GM23338 (cell line): Measurements from ENCODE around the gene RTP5. TPM values are rescaled to one million over a fixed set of nuclear protein-coding genes. Genes with fewer than 3 reads are reported as not detected.

Experiments
- ATAC-seq: fragments of 200-7000 bp; cut with Tn5 transposase; 3 replicates; pipeline ENCODE4 v1.9.1; 2020
- DNase-seq: peaks from one replicate; pipeline ENCODE4 v3.0.0-alpha.2; 2015; ENCODE audit warnings: low spot score
- H2AFZ ChIP-seq: fragments of 200-600 bp; sonication (generic); 2 replicates; pipeline ENCODE4 v1.8.0; 2016; ENCODE audit warnings: antibody characterized with exemption, mild to moderate bottlenecking, moderate library complexity
- H3F3A ChIP-seq: fragments of 200-600 bp; sonication (generic); replicated peaks from 2 replicates; pipeline ENCODE4 v1.8.0; 2017; ENCODE audit warnings: antibody characterized with exemption, mixed run types, low read depth
- H3K27ac ChIP-seq: fragments of 200-600 bp; sonication (generic); 2 replicates; pipeline ENCODE4 v1.6.1; 2016; ENCODE audit warnings: low read depth
- H3K27me3 ChIP-seq: fragments of 200-600 bp; sonication (generic); 2 replicates; pipeline ENCODE4 v1.8.0; 2016; ENCODE audit warnings: mild to moderate bottlenecking, mixed run types, moderate library complexity; ENCODE audit not compliant: insufficient read depth
- H3K36me3 ChIP-seq: fragments of 200-600 bp; sonication (generic); 2 replicates; pipeline ENCODE4 v1.8.0; 2016; ENCODE audit warnings: mild to moderate bottlenecking; ENCODE audit not compliant: insufficient read depth
- H3K4me1 ChIP-seq: fragments of 200-600 bp; sonication (generic); 2 replicates; pipeline ENCODE4 v1.8.0; 2016; ENCODE audit warnings: mild to moderate bottlenecking, moderate library complexity; ENCODE audit not compliant: insufficient read depth
- H3K4me2 ChIP-seq: fragments of 200-600 bp; sonication (generic); 2 replicates; pipeline ENCODE4 v1.7.1; 2017; ENCODE audit warnings: mixed run types
- H3K4me3 ChIP-seq: fragments of 200-600 bp; sonication (generic); 2 replicates; pipeline ENCODE4 v1.6.1; 2016; ENCODE audit warnings: mixed run types
- H3K79me2 ChIP-seq: fragments of 200-600 bp; sonication (generic); replicated peaks from 2 replicates; pipeline ENCODE4 v1.8.0; 2017; ENCODE audit warnings: mild to moderate bottlenecking; ENCODE audit not compliant: insufficient read depth
- H3K9me2 ChIP-seq: fragments of 200-600 bp; sonication (generic); 2 replicates; pipeline ENCODE4 v1.8.0; 2017; ENCODE audit not compliant: insufficient read depth
- H4K20me1 ChIP-seq: fragments of 200-600 bp; sonication (generic); replicated peaks from 2 replicates; pipeline ENCODE4 v1.8.0; 2017; ENCODE audit warnings: mild to moderate bottlenecking; ENCODE audit not compliant: insufficient read depth
- H3K27ac Mint-ChIP-seq: 2 replicates; pipeline ENCODE4 v1.8.0; 2020; ENCODE audit warnings: inconsistent platforms, mild to moderate bottlenecking, moderate library complexity, mixed read lengths
- H3K27me3 Mint-ChIP-seq: 3 replicates; pipeline ENCODE4 v1.8.0; 2022; ENCODE audit warnings: low read depth, mild to moderate bottlenecking, moderate library complexity, mixed read lengths, inconsistent platforms; ENCODE audit not compliant: insufficient read depth, poor library complexity
- H3K36me3 Mint-ChIP-seq: 3 replicates; pipeline ENCODE4 v1.8.0; 2021; ENCODE audit warnings: low read depth, mild to moderate bottlenecking, inconsistent platforms, moderate library complexity, mixed read lengths
- H3K4me1 Mint-ChIP-seq: 3 replicates; pipeline ENCODE4 v1.8.0; 2020; ENCODE audit warnings: mild to moderate bottlenecking, inconsistent platforms, mixed read lengths
- H3K4me3 Mint-ChIP-seq: 3 replicates; pipeline ENCODE4 v1.8.0; 2021; ENCODE audit warnings: moderate library complexity, mild to moderate bottlenecking, inconsistent platforms, mixed read lengths
- H3K9me3 Mint-ChIP-seq: 3 replicates; pipeline ENCODE4 v1.8.0; 2020; ENCODE audit warnings: moderate library complexity, mild to moderate bottlenecking, inconsistent platforms, mixed read lengths
- EZH2phosphoT487 ChIP-seq: fragments of 200-600 bp; sonication (generic); IDR thresholded peaks from one replicate; pipeline ENCODE4 v1.8.1; 2018; ENCODE audit warnings: antibody characterized with exemption; ENCODE audit not compliant: unreplicated experiment
- JUNB ChIP-seq: IDR thresholded peaks from one replicate; pipeline ENCODE4 v1.6.1; 2016; ENCODE audit warnings: antibody characterized with exemption; ENCODE audit not compliant: unreplicated experiment
- NANOG ChIP-seq: IDR thresholded peaks from 2 replicates; pipeline ENCODE4 v1.6.1; 2016; ENCODE audit warnings: antibody characterized with exemption, borderline replicate concordance
- ZNF331 ChIP-seq: fragments of 250-450 bp; sonication (Bioruptor Pico); IDR thresholded peaks from 2 replicates; pipeline ENCODE4 v1.5.0; 2020; ENCODE audit warnings: low read depth, mild to moderate bottlenecking, moderate library complexity
- ZNF462 ChIP-seq: fragments of 250-450 bp; sonication (Bioruptor Pico); IDR thresholded peaks from 2 replicates; pipeline ENCODE4 v1.5.0; 2020; ENCODE audit warnings: mild to moderate bottlenecking, moderate library complexity
- polyA plus RNA-seq: library from polyadenylated mRNA; unstranded; fragments of >200 nt; fragmentation: Nextera tagmentation; extraction: Ambion mirVana; gene quantifications from 2 replicates; pipeline ENCODE4 v1.2.1, GENCODE V29; 2016
- total RNA-seq: library from RNA; depleted of rRNA; stranded (reverse); fragments of >200 nt; shearing (Covaris generic); gene quantifications from 2 replicates; pipeline ENCODE4 v1.2.3, GENCODE V29; 2014

The RTP5 gene
- total and polyA plus RNA-seq, 2 experiments from 2014 or later = not detected

- TF ChIP-seq ZNF462 (CRISPR knock-in tag) (no peak), NANOG (no peak)
These were observed 32.9 kb downstream of the RTP5 start (continued) for GRCh38 chr2:241902357-241902991.

GRCh38 chr2:241903121-241904010, 33.8 kb downstream of the RTP5 start:
- no peak overlapping the region for H2AFZ ChIP-seq
- H3K27me3 ChIP-seq = no peaks in the 10 kb centered on the region
- Mint-ChIP-seq H3K36me3 (peaks cover 3% of the 10 kb centered on the region; the same call in 1 of the 3 replicates), H3K27ac (no peak overlapping the region), H3K4me3 (no peak overlapping the region), H3K4me1 (peaks cover 25% of the 10 kb centered on the region), H3K9me3 (no peaks in the 10 kb centered on the region), H3K27me3 (peaks cover 25% of the 10 kb centered on the region)
- peak overlapping the region; percentile 79; the same call in 1 of the 2 replicates for H3K4me2 ChIP-seq
- peak overlapping the region; percentile 51; the same call in 1 of the 2 replicates for H3K4me3 ChIP-seq
- H3K79me2 ChIP-seq = no peaks in the 10 kb centered on the region
- H3F3A ChIP-seq = peaks cover 8% of the 10 kb centered on the region
- no peaks in the 10 kb centered on the region; the same call in 1 of the 2 replicates for H4K20me1 ChIP-seq
- no peaks in the 10 kb centered on the region for H3K36me3 ChIP-seq
- ATAC-seq (no peak), DNase-seq (no peak)
- peaks cover 13% of the 10 kb centered on the region; the same call in 1 of the 2 replicates for H3K4me1 ChIP-seq
- no peaks in the 10 kb centered on the region for H3K9me2 ChIP-seq
- H3K27ac ChIP-seq = no peak overlapping the region
- TF ChIP-seq EZH2phosphoT487 (no peak), JUNB (no peak), NANOG (no peak), ZNF462 (CRISPR knock-in tag) (no peak), ZNF331 (CRISPR knock-in tag) (no peak)
